HG03045 (cell line): ENCODE measurements around the gene SLC28A3.
"Not testable (repeated sequence)": the region's sequence is repeated elsewhere in the genome, so short reads cannot be mapped to it uniquely, and the experiment has no call there.

Experiments used
- ATAC-seq: cut with Tn5 transposase; IDR thresholded peaks from one replicate; pipeline ENCODE4 v1.9.1; 2021; ENCODE audit warnings: mild to moderate bottlenecking, moderate library complexity; ENCODE audit not compliant: unreplicated experiment

Gene SLC28A3, protein sequence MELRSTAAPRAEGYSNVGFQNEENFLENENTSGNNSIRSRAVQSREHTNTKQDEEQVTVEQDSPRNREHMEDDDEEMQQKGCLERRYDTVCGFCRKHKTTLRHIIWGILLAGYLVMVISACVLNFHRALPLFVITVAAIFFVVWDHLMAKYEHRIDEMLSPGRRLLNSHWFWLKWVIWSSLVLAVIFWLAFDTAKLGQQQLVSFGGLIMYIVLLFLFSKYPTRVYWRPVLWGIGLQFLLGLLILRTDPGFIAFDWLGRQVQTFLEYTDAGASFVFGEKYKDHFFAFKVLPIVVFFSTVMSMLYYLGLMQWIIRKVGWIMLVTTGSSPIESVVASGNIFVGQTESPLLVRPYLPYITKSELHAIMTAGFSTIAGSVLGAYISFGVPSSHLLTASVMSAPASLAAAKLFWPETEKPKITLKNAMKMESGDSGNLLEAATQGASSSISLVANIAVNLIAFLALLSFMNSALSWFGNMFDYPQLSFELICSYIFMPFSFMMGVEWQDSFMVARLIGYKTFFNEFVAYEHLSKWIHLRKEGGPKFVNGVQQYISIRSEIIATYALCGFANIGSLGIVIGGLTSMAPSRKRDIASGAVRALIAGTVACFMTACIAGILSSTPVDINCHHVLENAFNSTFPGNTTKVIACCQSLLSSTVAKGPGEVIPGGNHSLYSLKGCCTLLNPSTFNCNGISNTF

DNA sequence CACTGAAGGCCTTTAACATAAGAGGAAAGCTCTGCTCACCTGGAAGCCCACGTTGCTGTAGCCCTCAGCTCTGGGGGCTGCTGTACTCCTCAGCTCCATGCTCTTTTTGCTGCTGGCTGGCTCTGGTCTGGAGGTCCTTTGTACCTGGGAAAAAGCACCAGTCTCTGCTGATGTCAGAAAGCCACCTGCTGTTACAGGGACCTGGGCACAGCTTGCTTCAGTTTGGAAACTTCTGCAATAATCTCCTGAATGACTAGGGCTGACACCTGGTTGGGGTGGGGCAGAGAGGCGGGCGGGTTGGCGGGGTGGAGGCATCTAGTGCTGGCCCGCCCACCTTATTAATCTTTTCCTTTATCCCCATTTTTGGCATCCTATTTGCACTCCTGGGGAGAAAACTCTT is at the start of gene SLC28A3:
SLC28A3 (minus strand) TSS at position 224 of the 400 bp plus-strand sequence; CDS start at position 99, 125 bp downstream.
- ATAC-seq, result no peak

DNA sequence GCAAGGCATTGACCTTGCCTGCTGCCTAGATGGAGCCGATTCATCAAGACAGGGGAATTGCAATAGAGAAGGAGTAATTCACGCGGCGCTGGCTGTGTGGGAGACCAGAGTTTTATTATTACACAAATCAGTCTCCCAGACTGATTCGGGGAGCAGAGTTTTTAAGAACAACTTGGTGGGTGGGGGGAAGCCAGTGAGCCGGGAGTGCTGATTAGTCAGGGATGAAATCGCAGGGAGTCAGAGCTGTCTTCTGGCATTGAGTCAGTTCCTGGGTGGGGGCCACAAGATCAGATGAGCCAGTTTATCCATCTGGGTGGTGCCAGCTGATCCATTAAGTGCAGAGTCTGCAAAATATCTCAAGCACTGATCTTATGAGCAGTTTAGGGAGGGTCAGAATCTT is 49.7 kb upstream of the SLC28A3 start:
- not testable (repeated sequence) for ATAC-seq

DNA sequence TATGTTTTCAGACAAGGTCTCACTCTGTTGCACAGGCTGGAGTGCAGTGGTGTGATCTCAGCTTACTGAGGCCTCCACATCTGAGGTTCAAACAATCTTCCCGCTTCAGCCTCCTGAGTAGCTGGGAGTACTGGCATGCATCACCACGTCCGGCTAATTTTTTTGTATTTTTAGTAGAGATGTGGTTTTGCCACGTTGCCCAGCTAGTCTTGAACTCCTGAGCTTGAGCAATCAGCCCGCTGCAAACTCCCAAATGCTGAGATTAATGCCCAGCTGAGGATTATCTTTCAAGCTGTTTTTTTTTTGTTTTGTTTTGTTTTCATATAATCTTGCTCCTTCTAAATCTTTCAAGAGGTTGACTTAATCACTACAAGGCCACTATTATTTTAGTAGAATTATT is 47.3 kb upstream of the SLC28A3 start:
- ATAC-seq, result no peak

DNA sequence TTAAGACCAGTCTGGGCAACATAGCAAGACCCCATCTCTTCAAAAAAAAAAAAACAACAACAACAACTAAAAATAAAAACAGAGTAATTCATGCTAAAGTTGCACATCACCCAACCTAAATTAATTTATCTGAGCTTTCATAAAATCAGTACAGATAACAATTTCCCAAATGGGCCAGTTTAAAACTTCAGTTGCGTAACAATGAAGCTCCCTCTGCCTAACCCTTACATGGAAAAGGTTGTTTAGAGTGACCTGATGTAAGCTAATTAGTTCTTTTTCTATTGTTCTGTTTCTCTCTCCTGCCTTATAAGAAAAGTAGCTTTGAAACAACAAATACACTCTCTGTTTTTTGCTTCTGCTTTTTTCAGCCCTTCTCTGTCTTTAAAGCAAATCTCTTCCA is 46.2 kb upstream of the SLC28A3 start:
- no peak for ATAC-seq

DNA sequence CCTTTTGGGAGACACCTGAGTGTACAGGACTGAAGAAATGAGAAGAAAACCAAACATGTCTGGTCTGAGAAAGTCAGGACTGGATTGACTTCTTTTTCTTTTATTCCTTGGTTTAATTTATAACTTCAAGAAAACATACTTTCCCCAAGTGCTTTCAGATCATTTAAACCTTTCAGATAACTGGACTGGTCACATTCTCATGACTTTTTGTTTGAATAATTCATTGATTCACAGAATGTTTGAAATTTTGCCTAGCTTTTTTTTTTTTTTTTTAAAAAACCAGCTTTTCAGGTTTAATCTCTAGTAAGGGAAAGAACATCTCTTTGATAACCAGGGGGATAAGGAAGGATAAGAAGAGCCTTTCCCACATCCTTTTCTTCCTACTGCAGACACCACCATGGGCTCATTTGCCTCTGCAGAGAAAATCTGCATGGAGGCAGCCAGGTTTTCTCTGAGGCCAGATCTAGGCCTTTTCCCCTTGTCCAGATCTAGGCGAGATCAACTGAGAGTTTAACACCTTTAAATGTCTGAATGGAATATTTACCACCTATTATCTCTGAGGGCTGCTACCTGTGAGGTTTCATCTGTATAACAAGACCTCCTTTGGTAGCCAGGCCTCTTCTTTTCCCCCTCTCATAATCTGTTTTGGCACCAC is 45.0 kb upstream of the SLC28A3 start:
- ATAC-seq, result no peak

DNA sequence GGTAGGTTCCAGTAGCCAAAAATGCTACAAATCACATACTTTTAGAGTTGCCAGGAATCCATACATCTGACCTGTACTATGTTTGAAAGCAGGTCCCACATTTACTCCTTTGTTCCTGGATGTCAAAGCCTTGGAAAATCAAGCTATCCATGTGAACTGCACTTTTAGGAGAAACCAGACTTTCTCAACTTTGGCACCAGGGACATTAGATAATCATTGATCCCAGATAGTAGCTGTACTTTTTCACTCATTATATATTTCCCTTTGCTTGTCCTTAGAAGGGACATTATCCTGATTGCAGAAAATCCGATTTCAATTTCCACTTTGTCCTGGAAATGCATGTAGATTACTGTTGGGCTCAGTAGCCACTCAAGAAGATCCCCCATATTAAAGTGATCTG is 44.1 kb upstream of the SLC28A3 start:
- no peak for ATAC-seq

DNA sequence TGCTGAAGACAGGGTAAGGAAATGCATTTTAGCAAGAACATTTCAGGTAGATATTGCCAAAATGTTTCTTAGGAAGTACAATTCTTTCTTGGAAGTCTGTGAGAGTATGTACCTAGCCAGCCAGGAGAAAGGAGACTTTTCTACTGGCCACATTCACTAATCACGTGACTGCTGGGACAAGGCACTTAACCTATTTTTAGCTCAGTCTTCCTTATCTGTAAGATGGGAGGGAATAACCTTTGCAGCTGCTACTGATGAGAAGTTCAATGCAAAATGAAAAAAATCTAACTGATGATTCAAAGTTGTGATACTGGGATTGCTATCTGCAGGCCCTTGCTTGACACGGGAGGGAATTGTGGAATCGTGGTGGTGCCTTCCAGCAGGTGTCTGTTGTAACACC is 42.6 kb upstream of the SLC28A3 start:
- ATAC-seq, result no peak

DNA sequence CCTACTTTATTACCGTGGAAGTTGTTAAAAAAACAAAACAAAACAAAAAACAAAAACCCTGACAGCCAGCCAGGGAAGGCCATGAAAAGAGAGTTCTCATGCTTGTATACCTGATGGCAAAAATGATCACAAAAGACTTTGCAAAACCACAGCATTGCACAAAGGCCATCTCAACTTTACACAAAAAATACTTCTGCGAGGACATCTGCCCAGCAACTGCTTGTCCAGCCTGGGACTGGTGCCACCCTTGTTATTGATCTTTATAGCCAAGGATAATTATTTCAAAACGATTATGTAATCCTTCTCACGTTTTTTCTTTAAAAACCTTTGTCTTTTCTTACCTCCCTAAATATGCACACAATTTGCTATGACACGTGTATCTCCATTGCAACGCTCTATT is 42.2 kb upstream of the SLC28A3 start:
- ATAC-seq, result no peak

DNA sequence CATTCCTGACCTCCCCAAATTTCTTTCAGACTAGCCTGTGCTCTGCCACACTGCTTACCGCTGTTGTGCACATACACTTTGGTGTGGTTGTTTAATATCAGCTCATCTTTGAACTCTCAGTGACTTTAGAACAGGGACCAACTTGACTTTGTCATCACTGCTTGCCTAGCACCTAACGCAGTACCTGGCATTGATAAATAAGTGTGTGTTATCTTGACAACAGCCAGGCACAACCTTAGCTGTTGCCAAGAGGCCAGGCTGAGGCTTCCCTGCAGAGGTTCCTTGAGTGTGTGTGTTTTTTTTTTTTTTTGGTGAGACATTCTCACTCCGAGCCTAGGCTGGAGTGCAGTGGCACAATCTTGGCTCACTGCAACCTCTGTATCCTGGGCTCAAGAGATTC is 41.0 kb upstream of the SLC28A3 start:
- ATAC-seq, result no peak

DNA sequence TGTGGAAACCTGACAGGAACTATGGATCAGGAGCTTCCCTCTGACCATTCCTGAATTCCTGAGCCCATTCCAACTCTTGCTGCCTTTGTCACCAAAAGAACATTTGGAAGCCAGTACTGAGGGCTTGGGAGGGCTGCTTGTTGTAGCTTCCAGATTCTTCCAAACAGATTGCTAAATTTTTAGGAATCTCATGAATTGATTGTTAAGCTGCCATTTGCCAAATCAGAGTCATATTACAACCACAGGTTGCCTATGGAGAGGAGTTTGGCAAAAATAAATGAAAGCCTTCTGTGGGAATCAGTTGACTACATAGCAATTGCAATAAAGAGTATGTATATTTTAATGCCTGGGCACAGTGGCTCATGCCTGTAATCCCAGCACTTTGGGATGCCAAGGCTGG is 39.2 kb upstream of the SLC28A3 start:
- ATAC-seq, result no peak

DNA sequence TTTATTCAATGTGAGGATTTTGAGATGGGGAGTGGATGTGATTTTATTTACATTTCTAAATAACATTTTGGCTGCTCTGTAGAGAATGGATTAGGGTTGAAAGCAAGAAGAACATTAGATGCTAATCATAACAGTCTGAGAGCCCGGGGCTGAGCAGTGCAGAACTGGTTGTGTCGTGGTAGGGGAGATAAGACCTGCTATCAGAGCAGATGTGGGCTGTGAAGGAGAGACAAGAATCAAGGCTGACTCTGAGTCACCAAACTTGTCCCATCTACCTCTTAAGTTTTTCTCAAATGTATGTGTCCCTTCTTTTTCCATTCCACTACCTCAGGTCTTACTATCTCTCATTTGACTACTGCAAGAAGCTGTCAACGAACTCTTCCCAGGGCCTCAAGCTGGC is 35.4 kb upstream of the SLC28A3 start:
- no peak for ATAC-seq

DNA sequence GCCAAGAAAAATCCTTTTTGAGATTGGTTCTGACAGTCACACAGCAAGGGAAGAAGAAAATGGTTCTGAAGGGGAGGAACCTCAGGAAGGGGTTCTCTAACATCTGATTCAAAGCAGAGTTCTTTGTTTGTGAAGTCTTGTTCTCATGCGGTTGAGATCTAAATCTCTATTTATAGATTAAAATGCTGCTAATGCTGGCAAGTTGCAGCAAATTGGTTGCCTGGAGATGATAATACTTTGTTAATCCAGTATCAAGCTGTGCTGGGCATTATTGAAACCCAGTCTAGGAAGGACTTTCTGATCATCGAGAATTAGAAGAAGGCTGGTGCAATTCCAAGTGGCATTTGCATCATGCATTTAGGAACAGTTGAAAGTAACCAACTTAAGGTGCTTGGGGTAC is 34.0 kb upstream of the SLC28A3 start:
- no peak for ATAC-seq

DNA sequence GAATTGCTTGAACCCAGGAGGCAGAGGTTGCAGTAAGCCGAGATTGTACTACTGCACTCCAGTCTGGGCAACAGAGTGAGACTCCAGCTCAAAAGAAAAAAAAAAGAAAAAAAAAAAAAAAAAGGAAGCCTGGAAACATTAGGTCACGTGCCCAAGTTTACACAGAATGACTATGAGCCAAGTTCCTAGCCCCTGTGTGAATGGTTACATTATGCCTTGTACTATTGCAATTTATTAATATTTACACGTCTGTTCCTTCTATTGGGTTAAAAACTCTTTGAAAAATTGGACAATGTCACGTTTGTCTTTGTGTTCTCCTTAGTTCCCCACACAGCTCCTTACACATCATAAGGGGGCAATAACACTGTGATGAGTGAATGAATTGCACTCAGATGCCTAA is 33.5 kb upstream of the SLC28A3 start:
- ATAC-seq, result no peak

DNA sequence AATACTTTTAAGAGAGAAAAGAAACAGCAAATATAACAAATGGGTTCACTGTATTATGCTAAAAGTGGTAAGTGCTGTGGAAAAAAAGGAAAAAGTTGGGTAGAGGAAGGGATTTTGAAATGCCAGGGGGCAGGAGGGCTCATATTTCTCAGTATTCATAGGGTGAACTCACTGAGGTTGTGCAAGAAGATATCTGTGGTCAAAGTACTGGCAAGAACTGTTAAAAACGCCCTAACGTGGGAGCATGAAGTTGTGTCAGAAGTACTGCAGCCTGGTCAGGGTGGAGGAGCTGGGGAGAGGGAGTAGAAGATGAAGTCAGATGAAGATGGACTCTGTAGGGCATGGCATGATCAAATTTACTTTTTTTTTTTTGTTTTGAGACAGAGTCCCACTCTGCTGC is 31.2 kb upstream of the SLC28A3 start:
- no peak for ATAC-seq

DNA sequence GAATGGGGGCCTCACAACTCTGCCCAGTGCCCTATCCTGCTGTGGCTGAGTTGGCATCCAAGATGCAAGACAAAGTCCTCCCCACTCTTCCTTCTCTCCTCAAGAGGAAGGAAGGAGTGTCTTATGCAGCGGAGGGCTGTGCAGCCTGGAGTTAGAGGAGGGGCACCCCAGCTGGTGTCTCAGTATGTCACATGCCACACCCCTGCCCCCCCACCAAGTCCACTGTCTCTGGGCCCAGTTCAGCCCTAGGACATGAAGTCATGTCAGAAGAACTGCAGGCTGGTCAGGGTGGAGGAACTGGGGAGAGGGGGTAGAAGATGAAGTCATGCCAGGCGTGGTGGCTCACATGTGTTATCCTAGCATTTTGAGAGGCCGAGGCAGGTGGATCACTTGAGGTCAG is 28.0 kb upstream of the SLC28A3 start:
- no peak for ATAC-seq

DNA sequence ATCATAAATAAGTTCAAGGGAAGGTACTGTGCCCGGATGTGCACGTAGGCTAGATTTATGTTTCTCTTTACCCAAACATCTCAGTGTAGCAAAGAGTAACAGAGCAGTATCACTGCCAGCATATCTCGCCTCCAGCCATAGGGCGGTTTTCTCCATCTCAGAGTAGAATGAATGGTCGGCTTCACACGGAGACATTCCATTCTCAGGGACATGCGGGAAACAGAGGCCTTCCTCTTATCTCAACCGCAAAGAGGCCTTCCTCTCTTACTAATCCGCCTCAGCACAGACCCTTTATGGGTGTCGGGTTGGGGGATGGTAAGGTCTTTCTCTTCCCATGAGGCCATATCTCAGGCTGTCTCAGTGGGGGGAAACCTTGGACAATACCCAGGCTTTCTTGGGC is 27.2 kb upstream of the SLC28A3 start:
- not testable (repeated sequence) for ATAC-seq

DNA sequence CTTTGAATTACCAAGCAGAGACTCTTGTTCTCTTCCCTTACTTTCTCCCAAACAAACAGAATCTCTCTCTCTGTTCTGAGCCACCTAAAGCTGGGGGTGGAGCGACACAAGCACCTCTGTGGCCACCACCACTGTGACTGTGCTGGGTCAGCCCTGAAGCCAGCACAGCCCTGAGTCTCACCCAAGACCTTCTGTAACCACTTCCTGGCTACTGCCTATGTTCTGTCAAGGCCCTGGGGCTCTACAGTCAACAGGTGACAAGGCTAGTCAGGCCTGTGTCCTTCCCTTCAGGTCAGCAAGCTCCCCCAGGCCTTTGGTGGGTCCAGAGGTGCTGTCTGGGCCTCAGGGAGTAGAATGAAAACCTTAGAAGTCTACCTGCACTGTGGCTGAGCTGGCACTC is 26.1 kb upstream of the SLC28A3 start:
- ATAC-seq, result no peak

DNA sequence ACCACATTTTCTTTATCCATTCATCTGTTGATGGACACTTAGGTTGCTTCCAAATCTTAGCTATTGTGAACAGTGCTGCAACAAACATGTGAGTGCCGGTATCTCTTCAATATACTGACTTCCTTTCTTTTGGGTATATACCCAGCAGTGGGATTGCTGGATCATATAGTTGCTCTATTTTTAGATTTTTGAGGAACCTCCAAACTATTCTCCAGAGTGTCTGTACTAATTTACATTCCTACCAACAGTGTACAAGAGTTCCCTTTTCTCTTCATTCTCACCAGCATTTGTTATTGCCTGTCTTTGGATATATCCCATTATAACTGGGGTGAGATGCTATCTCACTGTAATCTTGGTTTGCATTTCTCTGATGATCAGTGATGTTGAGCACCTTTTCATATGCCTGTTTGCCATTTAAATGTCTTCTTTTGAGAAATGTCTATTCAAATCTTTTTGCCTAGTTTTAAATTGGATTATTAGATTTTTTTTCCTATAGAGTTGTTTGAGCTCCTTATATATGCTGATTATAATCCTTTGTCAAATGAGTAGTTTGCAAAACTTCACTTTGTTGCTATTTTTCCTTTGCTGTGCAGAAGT is 24.4 kb upstream of the SLC28A3 start:
- ATAC-seq, result not testable (repeated sequence)

DNA sequence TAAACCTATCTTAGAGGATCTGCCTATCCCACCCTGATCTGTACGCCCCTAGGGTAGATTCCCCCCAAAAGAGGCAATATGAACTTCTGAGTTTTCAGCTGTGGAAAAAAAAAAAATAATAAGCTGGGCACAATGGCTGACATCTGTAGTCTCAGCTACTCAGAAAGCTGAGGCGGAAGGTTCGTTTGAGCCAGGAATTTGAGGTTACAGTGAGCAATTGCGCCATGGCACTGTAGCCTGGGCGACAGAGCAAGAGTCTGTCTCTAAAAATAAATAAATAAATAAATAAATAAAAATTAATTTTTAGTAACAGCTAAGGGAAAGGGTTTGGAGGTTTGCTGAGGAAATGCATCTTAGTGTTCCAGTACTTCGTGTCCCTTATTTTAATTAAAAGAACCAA is 21.1 kb upstream of the SLC28A3 start:
- ATAC-seq, result no peak

DNA sequence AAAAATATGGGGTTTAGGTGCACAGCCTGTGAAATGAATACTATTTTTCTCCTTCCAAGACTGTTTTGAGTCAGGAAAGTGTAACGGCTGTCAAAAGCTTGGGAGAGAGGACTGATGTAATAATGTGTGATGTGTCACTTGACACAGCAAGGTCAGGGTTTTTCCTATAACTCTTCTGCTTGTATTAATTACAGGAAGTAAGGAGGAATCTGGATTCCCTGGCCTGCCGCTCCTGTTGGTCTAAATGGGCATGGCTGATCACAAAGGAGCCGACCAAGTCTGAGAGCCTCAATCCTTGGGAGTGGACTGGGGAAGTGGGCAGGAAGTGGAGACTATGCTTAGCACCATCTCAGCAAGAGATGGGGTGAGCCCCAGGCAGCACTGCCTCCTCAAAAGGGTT is 16.7 kb upstream of the SLC28A3 start:
- ATAC-seq, result no peak

DNA sequence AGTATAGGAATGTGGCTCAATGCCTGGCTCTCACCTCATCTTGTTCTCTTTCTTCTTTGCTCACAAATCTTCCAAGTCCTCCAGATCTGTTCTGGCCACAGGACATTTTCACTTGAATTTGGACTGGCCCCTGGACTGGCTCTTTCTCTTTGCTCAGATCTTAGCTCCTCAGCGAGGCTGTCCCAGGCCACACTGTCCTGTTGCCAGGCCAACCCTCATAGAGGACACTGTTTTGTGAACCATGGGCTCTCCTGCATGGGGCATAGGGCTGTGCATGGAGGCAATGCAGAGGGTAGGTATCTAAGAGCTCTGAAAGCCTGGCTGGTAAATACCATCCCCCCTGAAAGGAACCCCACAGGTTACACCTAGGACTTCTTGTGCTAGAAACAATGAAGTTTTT is 13.5 kb upstream of the SLC28A3 start:
- no peak for ATAC-seq

DNA sequence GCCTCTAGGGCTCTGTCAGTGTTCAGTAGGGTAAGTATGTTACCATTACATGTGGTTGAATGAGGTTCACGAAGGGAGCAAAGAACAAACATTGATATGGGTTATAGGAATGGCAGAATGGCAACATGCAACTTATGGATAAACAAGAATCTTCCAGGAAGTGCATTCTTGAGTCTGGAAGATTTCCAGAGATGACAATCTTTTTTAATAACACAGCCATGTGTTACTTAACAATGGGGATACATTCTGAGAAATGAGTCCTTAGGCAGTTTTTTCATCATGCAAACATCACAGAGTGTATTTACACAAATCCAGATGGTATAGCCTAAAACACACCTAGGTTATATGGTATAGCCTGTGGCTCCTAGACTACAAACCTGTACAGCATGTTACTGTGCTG is 9.1 kb upstream of the SLC28A3 start:
- no peak for ATAC-seq
